ENCODE results near the gene NIPBL. TPM values are rescaled to one million over a fixed set of nuclear protein-coding genes. Genes with fewer than 3 reads are reported as not detected.
"Not testable (repeated sequence)": the region's sequence is repeated elsewhere in the genome, so short reads cannot be mapped to it uniquely, and the experiment has no call there.

Gene NIPBL
- total RNA-seq, 8 experiments from 2014 or later: 16.2 to 55.1 (median 26.0) TPM

- WGBS, 10 experiments: 40 to 100% (median 93%) methylated on average over 1 of the region's 1 CpG; no CpG with 5 or more reads in 1 of the 10 experiments
- no peak overlapping the region for H3K27ac ChIP-seq
- no peak for ATAC-seq (replicated peaks in 6 of 8)
- in situ Hi-C loops (cut with MboI; ENCODE audit: low pct_unique_long_range_greater_than_20kb in 2 of 9, low sequenced_read_pairs in 9 of 9, unreplicated experiment in 9 of 9): no loop called here
- no peaks in the 10 kb centered on the region for H3K4me1 ChIP-seq (replicated peaks in 1 of 2)
- H3K4me3 ChIP-seq: no peak overlapping the region
Measured at GRCh38 chr5:36899860-36900259, 23.3 kb downstream of the NIPBL start.

GRCh38 chr5:36900283-36900682, 23.7 kb downstream of the NIPBL start:
- in situ Hi-C loops (cut with MboI; ENCODE audit: low pct_unique_long_range_greater_than_20kb in 2 of 9, low sequenced_read_pairs in 9 of 9, unreplicated experiment in 9 of 9): no loop called here
- ATAC-seq (replicated peaks in 6 of 8): peak in 1 of 8 experiments; percentile 84
- no peak overlapping the region for H3K4me3 ChIP-seq
- H3K27ac ChIP-seq: no peak overlapping the region
- H3K4me1 ChIP-seq (replicated peaks in 1 of 2): no peaks in the 10 kb centered on the region
- WGBS, 10 experiments: 0 to 100% (median 69%) methylated on average over 1 to 2 of the region's 2 CpGs

GRCh38 chr5:36901077-36901476, 24.5 kb downstream of the NIPBL start:
- ATAC-seq (replicated peaks in 6 of 8); H3K27ac ChIP-seq; H3K4me3 ChIP-seq; H3K4me1 ChIP-seq (replicated peaks in 1 of 2); in situ Hi-C loops (cut with MboI; ENCODE audit: low pct_unique_long_range_greater_than_20kb in 2 of 9, low sequenced_read_pairs in 9 of 9, unreplicated experiment in 9 of 9): not testable (repeated sequence)

- Histone ChIP-seq H3K4me1 (replicated peaks in 1 of 2) (no peaks in the 10 kb centered on the region), H3K4me3 (no peak overlapping the region), H3K27ac (no peak overlapping the region)
- ATAC-seq (replicated peaks in 6 of 8): no peak
- in situ Hi-C loops (cut with MboI; ENCODE audit: low pct_unique_long_range_greater_than_20kb in 2 of 9, low sequenced_read_pairs in 9 of 9, unreplicated experiment in 9 of 9): no loop called here
- 90 to 100% (median 97%) methylated on average over 2 to 3 of the region's 3 CpGs for WGBS, 10 experiments
Measured at GRCh38 chr5:36901856-36902255, 25.3 kb downstream of the NIPBL start.

GRCh38 chr5:36902353-36902752, 25.8 kb downstream of the NIPBL start:
- WGBS, 10 experiments: 73 to 100% (median 97%) methylated on average over 1 of the region's 1 CpG
- in situ Hi-C loops (cut with MboI; ENCODE audit: low pct_unique_long_range_greater_than_20kb in 2 of 9, low sequenced_read_pairs in 9 of 9, unreplicated experiment in 9 of 9): no loop called here
- Histone ChIP-seq H3K27ac (no peak overlapping the region), H3K4me3 (no peak overlapping the region), H3K4me1 (replicated peaks in 1 of 2) (no peaks in the 10 kb centered on the region)
- no peak for ATAC-seq (replicated peaks in 6 of 8)

GRCh38 chr5:36904677-36905076, 28.1 kb downstream of the NIPBL start:
- H3K4me3 ChIP-seq: no peak overlapping the region
- H3K4me1 ChIP-seq (replicated peaks in 1 of 2): no peaks in the 10 kb centered on the region
- in situ Hi-C loops (cut with MboI; ENCODE audit: low pct_unique_long_range_greater_than_20kb in 2 of 9, low sequenced_read_pairs in 9 of 9, unreplicated experiment in 9 of 9): no loop called here
- ATAC-seq (replicated peaks in 6 of 8): no peak
- WGBS, 10 experiments: 80 to 100% (median 100%) methylated on average over 1 to 2 of the region's 2 CpGs; no CpG with 5 or more reads in 2 of the 10 experiments
- H3K27ac ChIP-seq: no peak overlapping the region

GRCh38 chr5:36908544-36909260, 32.1 kb downstream of the NIPBL start:
- WGBS, 10 experiments: 44 to 100% (median 98%) methylated on average over 2 of the region's 2 CpGs; no CpG with 5 or more reads in 2 of the 10 experiments
- Histone ChIP-seq H3K27ac (no peak overlapping the region), H3K4me1 (replicated peaks in 1 of 2) (peaks cover 0 to 13% of the 10 kb centered on the region in 2 donors), H3K4me3 (no peak overlapping the region)
- in situ Hi-C loops (cut with MboI; ENCODE audit: low pct_unique_long_range_greater_than_20kb in 2 of 9, low sequenced_read_pairs in 9 of 9, unreplicated experiment in 9 of 9): no loop called here
- no peak for ATAC-seq (replicated peaks in 6 of 8)

GRCh38 chr5:36915653-36916052, 39.1 kb downstream of the NIPBL start:
- in situ Hi-C loops (cut with MboI; ENCODE audit: low pct_unique_long_range_greater_than_20kb in 2 of 9, low sequenced_read_pairs in 9 of 9, unreplicated experiment in 9 of 9): no loop called here
- H3K27ac ChIP-seq: no peak overlapping the region
- peaks cover 0 to 9% of the 10 kb centered on the region in 2 donors for H3K4me1 ChIP-seq (replicated peaks in 1 of 2)
- ATAC-seq (replicated peaks in 6 of 8): no peak
- H3K4me3 ChIP-seq: no peak overlapping the region

- H3K4me3 ChIP-seq; in situ Hi-C loops (cut with MboI; ENCODE audit: low pct_unique_long_range_greater_than_20kb in 2 of 9, low sequenced_read_pairs in 9 of 9, unreplicated experiment in 9 of 9); ATAC-seq (replicated peaks in 6 of 8); H3K4me1 ChIP-seq (replicated peaks in 1 of 2); H3K27ac ChIP-seq: not testable (repeated sequence)
- WGBS, 10 experiments: no CpG with 5 or more reads among the region's 4 CpGs
Measured at GRCh38 chr5:36916614-36917013, 40.0 kb downstream of the NIPBL start.

- ATAC-seq (replicated peaks in 6 of 8); H3K27ac ChIP-seq; H3K4me3 ChIP-seq; H3K4me1 ChIP-seq (replicated peaks in 1 of 2); in situ Hi-C loops (cut with MboI; ENCODE audit: low pct_unique_long_range_greater_than_20kb in 2 of 9, low sequenced_read_pairs in 9 of 9, unreplicated experiment in 9 of 9): not testable (repeated sequence)
- WGBS, 10 experiments: 100% methylated on average over 1 of the region's 1 CpG; no CpG with 5 or more reads in 9 of the 10 experiments
Measured at GRCh38 chr5:36917358-36917757, 40.8 kb downstream of the NIPBL start.

GRCh38 chr5:36919238-36919637, 42.7 kb downstream of the NIPBL start:
- no peaks in the 10 kb centered on the region for H3K4me1 ChIP-seq (replicated peaks in 1 of 2)
- H3K27ac ChIP-seq: no peak overlapping the region
- H3K4me3 ChIP-seq: no peak overlapping the region
- in situ Hi-C loops (cut with MboI; ENCODE audit: low pct_unique_long_range_greater_than_20kb in 2 of 9, low sequenced_read_pairs in 9 of 9, unreplicated experiment in 9 of 9): no loop called here
- 39 to 100% (median 85%) methylated on average over 1 to 2 of the region's 2 CpGs for WGBS, 10 experiments
- ATAC-seq (replicated peaks in 6 of 8): peak in 1 of 8 experiments; percentile 24

- Histone ChIP-seq H3K4me1 (replicated peaks in 1 of 2) (no peaks in the 10 kb centered on the region), H3K27ac (no peak overlapping the region), H3K4me3 (no peak overlapping the region)
- no peak for ATAC-seq (replicated peaks in 6 of 8)
- in situ Hi-C loops (cut with MboI; ENCODE audit: low pct_unique_long_range_greater_than_20kb in 2 of 9, low sequenced_read_pairs in 9 of 9, unreplicated experiment in 9 of 9): no loop called here
Measured at GRCh38 chr5:36919650-36920049, 43.1 kb downstream of the NIPBL start.

- no peak overlapping the region for H3K27ac ChIP-seq
- in situ Hi-C loops (cut with MboI; ENCODE audit: low pct_unique_long_range_greater_than_20kb in 2 of 9, low sequenced_read_pairs in 9 of 9, unreplicated experiment in 9 of 9): no loop called here
- 0 to 100% (median 43%) methylated on average over 1 of the region's 1 CpG; no CpG with 5 or more reads in 2 of the 10 experiments for WGBS, 10 experiments
- no peak overlapping the region for H3K4me3 ChIP-seq
- H3K4me1 ChIP-seq (replicated peaks in 1 of 2): no peaks in the 10 kb centered on the region
- peak in 2 of 8 experiments; percentile 33 to 66 for ATAC-seq (replicated peaks in 6 of 8)
Measured at GRCh38 chr5:36928947-36929346, 52.4 kb downstream of the NIPBL start.

- ATAC-seq (replicated peaks in 6 of 8): no peak
- in situ Hi-C loops (cut with MboI; ENCODE audit: low pct_unique_long_range_greater_than_20kb in 2 of 9, low sequenced_read_pairs in 9 of 9, unreplicated experiment in 9 of 9): no loop called here
Measured at GRCh38 chr5:36929438-36929837, 52.9 kb downstream of the NIPBL start.

More at GRCh38 chr5:36929438-36929837, 52.9 kb downstream of the NIPBL start:
- no peak overlapping the region for H3K27ac ChIP-seq
- H3K4me1 ChIP-seq (replicated peaks in 1 of 2): no peaks in the 10 kb centered on the region
- H3K4me3 ChIP-seq: no peak overlapping the region

Data from motor neuron (in vitro differentiated cells).